ENCODE data around the gene ATP11A.

Gene ATP11A

DNA sequence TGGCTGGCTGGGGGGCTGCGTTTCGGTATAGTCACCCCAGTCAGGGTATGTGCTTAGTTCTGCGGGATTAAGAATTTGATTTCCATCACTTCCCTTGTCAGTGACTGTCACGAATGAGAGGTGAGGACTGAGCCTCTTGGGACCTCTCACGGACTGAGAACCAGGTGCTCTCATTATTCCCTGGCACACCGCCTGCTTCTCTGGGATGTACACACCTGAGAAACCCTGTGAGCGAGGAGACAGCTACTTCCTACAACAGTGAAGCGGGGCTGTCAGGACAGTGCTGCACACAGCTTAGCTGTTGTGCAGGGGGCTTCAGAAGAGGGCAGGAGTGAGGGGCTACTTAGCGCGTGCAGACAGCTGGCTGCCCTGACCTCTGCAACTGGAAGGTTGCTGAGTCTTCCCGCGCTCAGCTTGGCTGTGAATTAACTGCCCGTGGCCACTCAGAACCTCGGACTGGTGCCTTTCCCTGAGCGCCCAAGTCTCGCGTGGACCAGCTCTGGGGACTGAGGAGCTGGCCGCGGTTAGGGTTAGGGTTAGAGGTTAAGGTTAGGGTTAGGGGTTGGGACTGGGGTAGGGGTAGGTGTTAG lies 213.9 kb downstream of the ATP11A start:
- no peak overlapping the region for H3K4me3 Mint-ChIP-seq
- no peak overlapping the region for H3K27ac Mint-ChIP-seq
- peaks cover 27% of the 10 kb centered on the region for H3K27me3 Mint-ChIP-seq
- H3K9me3 Mint-ChIP-seq, result peaks cover 10% of the 10 kb centered on the region
- H3K4me1 Mint-ChIP-seq, result peaks cover 41% of the 10 kb centered on the region
- ATAC-seq, result no peak
- H3K36me3 Mint-ChIP-seq, result peaks cover 15% of the 10 kb centered on the region

DNA sequence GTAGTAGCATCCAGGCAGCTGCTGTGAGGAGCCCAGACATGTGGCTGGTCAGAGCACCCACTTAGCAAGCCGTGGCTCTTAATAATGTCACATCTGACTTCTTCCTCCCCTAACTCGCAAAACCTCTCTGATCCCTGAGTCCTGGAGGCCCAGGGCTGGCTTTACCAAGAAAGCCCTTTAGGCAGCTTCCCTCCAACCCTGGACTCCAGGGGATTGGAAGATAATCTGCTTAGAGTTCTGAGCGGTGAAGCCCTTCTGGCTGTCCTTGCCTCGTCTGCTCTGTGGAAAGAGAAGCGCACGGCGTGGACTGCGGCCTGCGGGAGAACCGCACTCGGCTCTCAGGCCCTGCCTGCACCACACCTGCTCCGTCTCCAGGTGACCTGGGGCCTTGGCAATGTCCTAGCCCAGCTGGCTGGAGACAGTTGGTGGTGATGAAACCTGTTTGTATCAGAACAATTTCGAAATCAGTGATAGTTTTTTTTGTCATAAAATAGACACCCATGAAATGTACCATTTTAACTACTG lies 214.7 kb downstream of the ATP11A start:
- peaks cover 27% of the 10 kb centered on the region for H3K27me3 Mint-ChIP-seq

DNA sequence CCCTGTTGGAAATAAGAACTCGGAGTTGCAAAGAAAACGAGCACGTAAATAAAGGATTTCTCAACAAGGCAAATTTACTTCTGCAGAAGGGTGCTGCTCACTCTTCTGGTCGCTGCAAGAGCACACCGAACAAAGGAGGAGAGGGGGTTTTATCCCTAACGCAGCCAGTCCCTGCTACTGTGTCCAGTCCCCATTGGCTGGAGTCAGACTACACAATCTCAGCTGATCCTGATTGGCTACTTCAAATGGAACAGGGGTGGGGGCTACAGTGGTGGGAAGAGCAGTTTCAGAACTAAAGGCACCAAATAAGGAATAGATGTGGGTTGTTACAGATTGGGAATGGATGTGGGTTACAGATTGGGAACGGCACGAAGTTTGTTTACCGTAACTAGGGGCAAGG lies 215.2 kb downstream of the ATP11A start:
- peaks cover 21% of the 10 kb centered on the region for H3K27me3 Mint-ChIP-seq
- H3K36me3 Mint-ChIP-seq, result peaks cover 15% of the 10 kb centered on the region
- no peak for ATAC-seq
- no peak overlapping the region for H3K4me3 Mint-ChIP-seq
- H3K4me1 Mint-ChIP-seq, result peaks cover 44% of the 10 kb centered on the region
- H3K9me3 Mint-ChIP-seq, result peaks cover 10% of the 10 kb centered on the region
- H3K27ac Mint-ChIP-seq, result no peak overlapping the region

More for the DNA sequence above, 214.7 kb downstream of the ATP11A start:
- H3K27ac Mint-ChIP-seq, result no peak overlapping the region
- ATAC-seq, result no peak
- peaks cover 10% of the 10 kb centered on the region for H3K9me3 Mint-ChIP-seq
- H3K36me3 Mint-ChIP-seq, result peaks cover 15% of the 10 kb centered on the region
- no peak overlapping the region for H3K4me3 Mint-ChIP-seq
- H3K4me1 Mint-ChIP-seq, result peaks cover 49% of the 10 kb centered on the region

DNA sequence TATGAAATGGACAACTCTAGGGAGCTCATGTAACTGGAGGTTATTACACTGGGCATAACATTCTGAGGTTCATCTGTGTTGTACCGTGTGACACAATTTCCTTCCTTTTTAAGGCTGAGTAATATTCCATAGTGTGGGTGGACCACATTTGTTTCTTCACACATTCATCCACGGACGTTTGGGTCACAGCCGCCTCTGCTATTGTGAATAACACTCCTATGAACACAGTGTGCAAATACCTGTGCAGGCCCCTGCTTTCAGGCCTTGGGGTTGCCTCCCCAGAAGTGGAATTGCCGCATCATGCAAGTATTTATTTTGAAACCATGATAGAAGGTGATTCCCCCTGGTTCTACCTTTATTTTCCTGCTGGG lies 215.8 kb downstream of the ATP11A start:
- peaks cover 39% of the 10 kb centered on the region for H3K4me1 Mint-ChIP-seq
- H3K9me3 Mint-ChIP-seq, result peaks cover 10% of the 10 kb centered on the region
- ATAC-seq, result no peak
- no peak overlapping the region for H3K4me3 Mint-ChIP-seq
- H3K27ac Mint-ChIP-seq, result no peak overlapping the region
- peaks cover 15% of the 10 kb centered on the region for H3K36me3 Mint-ChIP-seq
- peaks cover 16% of the 10 kb centered on the region for H3K27me3 Mint-ChIP-seq

DNA sequence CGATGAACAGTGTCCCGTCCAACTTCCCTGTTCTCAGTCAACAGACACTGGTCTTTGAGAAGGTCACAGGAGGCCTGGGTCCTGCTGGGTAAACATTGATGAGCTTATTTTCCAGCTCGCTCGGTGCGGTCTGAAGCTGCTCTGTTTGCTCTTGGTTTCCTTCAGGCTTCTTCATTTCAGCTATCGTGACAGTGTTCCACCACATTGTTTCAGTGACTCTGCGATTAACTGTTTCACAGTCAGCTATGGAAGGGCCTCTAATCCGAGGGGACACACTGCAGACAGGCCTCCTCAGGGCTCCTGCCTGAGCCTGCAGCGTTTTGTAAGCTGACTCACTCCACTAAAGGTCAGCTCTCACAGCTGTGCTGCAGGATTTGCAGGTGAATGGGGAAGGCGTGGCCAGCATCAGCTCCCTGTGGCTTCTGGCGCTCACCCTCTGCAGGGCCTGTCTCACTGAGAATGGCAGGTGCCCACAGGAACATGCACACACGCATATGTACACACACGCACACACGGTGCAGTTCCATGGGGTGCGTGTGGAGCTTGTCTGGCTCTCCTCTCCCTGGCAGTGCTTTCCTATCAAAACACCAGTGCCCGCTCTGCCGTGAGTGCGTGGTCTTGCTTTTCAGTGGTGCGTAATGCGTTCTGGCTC lies 216.3 kb downstream of the ATP11A start:
- Mint-ChIP-seq H3K4me1 (peaks cover 36% of the 10 kb centered on the region), H3K27ac (no peak overlapping the region), H3K36me3 (peaks cover 15% of the 10 kb centered on the region), H3K4me3 (no peak overlapping the region), H3K27me3 (peaks cover 11% of the 10 kb centered on the region), H3K9me3 (peaks cover 10% of the 10 kb centered on the region)
- peak; percentile 69 for ATAC-seq

DNA sequence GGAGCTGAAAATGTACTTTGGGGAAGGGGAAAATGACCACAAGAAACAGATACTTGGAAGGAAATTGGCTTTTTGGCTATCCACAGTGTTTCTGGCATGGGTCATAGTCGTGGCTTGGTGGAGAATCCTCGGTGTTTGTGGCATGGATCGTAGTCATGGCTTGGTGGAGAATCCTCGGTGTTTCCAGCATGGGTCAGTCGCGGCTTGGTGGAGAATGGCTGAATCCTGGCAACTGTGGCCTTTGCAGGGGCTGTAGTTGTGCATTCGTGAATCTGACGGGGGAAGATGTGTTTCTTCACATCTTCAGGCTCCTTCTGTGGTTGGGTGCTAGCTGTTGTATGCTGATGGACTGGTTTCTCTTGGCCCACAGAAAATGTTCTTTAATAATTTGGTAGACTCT lies 217.4 kb downstream of the ATP11A start:
- peaks cover 15% of the 10 kb centered on the region for H3K36me3 Mint-ChIP-seq
- no peak overlapping the region for H3K4me3 Mint-ChIP-seq

DNA sequence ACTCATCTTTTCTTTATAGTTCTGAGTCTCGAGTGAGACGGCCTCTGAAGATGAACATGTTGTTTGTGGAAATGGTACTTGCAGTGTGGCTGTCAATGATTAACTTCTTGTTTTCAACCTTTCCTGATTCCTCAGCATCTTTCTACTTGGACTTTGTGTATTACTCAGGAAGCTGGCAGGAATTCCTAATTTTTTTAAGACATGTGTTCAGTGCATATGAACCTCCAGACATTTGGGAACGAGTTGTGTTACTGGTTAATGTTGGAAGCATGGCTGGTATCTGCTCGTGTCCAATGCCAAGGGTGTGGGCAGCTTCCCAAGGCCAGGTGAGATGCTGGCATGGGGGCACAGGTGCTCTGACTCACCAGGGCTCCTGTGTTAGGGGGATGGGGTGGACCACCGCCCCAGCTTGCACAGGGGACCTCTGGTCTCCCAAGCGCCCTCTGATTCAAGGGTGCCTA lies 218.1 kb downstream of the ATP11A start:
- no peak for ATAC-seq
- peaks cover 11% of the 10 kb centered on the region for H3K27me3 Mint-ChIP-seq
- peaks cover 36% of the 10 kb centered on the region for H3K4me1 Mint-ChIP-seq
- H3K4me3 Mint-ChIP-seq, result no peak overlapping the region
- H3K27ac Mint-ChIP-seq, result no peak overlapping the region
- H3K36me3 Mint-ChIP-seq, result peaks cover 15% of the 10 kb centered on the region
- H3K9me3 Mint-ChIP-seq, result peaks cover 10% of the 10 kb centered on the region

More for the DNA sequence above, 217.4 kb downstream of the ATP11A start:
- Mint-ChIP-seq H3K27me3 (peaks cover 11% of the 10 kb centered on the region), H3K27ac (no peak overlapping the region), H3K9me3 (peaks cover 10% of the 10 kb centered on the region), H3K4me1 (peaks cover 36% of the 10 kb centered on the region)
- ATAC-seq, result no peak

DNA sequence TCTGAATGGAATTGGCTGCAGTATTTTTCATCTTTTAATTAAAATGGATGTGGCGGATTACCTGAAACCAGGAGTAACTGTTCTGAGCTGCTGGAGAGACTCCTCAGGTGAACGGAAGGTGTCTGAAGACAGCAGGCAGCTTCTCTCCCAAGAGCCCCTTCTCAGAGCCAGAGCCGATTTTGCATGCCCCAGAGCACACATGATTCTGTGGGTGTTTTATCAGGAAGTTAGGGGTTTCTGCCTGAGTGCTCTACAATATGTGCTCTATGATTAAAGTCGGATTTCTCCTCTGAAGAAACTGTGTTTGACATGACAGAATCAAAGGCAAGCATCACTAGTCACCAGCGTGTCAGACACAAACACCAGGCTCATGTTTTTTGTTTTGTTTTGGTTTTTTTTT lies 218.5 kb downstream of the ATP11A start:
- Mint-ChIP-seq H3K36me3 (peaks cover 15% of the 10 kb centered on the region), H3K9me3 (peaks cover 10% of the 10 kb centered on the region), H3K27me3 (peaks cover 11% of the 10 kb centered on the region), H3K27ac (no peak overlapping the region), H3K4me3 (no peak overlapping the region), H3K4me1 (peaks cover 36% of the 10 kb centered on the region)
- ATAC-seq, result peak; percentile 75

DNA sequence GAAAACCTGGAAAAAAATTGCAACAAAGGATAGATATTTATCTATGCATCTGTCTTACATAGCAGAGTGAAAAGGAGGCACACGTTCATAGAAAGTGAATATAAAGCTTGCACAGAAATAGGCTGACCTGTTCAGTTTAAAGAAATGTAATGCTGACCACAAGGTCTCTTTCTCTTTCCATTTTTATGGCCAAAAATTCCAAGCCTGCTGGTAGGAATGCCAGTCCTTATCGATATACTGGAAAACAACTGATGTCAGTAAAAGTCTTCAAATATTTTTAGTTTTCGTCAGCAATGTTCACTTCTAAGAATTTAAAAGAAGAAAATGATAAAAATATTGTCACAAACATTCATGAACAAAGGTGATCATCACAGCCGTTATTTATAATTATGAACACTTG lies 220.2 kb downstream of the ATP11A start:
- Mint-ChIP-seq H3K9me3 (peaks cover 8% of the 10 kb centered on the region), H3K27ac (no peak overlapping the region), H3K36me3 (peaks cover 12% of the 10 kb centered on the region), H3K27me3 (peaks cover 11% of the 10 kb centered on the region), H3K4me1 (peaks cover 36% of the 10 kb centered on the region), H3K4me3 (no peak overlapping the region)
- ATAC-seq, result no peak

DNA sequence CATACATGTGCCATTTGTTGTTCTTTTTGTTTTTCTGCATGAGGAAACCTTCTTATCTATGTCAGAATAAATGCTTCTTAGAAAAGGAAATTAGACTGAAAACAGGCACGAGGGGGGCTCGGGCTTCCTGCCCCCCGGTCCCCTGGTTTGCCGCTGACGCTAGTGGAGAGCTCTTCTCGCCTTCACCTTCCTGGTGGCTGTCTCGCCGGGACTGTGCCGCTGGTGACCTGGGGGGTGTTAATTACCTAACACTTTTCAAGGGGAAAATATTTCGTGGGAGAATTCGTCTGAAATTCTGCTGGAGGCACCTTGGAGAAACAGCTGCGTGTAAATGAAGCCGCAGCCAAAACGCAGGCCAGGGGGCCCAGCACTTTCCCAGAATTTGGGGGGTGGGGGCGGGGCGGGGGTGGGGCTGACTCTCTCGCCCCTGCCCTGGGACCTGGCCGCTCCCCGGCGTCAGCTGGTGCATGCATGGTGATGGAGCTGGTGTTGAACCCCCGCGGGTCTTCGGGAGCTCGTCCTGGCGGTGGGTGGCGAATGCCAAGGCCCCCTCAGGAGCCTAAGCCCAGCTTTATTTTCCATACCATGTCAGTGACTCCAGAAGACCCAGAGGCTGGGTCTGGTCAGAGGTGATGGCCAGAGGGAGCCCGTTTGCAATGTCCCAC lies 220.9 kb downstream of the ATP11A start:
- Mint-ChIP-seq H3K4me1 (peaks cover 36% of the 10 kb centered on the region), H3K9me3 (peaks cover 4% of the 10 kb centered on the region), H3K27me3 (peaks cover 11% of the 10 kb centered on the region), H3K36me3 (peaks cover 9% of the 10 kb centered on the region), H3K27ac (no peak overlapping the region), H3K4me3 (no peak overlapping the region)
- ATAC-seq, result no peak

DNA sequence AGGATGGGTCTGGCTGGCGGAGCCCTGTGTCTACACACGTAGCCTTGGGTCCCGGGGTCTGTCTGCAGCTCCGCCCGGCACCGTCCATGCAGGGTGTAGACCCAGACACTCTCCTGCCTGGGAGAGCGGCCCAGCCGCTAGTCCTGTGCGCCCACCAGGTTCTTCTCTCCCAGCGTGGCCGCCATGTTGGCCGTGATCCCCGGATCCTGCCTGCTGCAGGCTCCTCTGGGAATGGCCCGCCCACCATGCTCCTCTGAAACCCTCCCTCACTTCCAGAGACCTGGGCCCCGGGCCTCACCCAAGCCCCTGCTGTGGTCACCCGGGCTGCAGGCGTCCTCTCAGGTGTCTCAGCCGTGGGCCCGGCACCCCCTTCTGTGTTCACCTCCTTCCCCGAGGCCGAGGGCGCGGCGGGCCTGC lies 221.5 kb downstream of the ATP11A start:
- H3K36me3 Mint-ChIP-seq, result peaks cover 5% of the 10 kb centered on the region
- no peak overlapping the region for H3K27ac Mint-ChIP-seq
- H3K9me3 Mint-ChIP-seq, result peaks cover 3% of the 10 kb centered on the region
- no peak overlapping the region for H3K4me3 Mint-ChIP-seq
- H3K4me1 Mint-ChIP-seq, result peaks cover 31% of the 10 kb centered on the region
- no peak for ATAC-seq
- peaks cover 13% of the 10 kb centered on the region for H3K27me3 Mint-ChIP-seq

DNA sequence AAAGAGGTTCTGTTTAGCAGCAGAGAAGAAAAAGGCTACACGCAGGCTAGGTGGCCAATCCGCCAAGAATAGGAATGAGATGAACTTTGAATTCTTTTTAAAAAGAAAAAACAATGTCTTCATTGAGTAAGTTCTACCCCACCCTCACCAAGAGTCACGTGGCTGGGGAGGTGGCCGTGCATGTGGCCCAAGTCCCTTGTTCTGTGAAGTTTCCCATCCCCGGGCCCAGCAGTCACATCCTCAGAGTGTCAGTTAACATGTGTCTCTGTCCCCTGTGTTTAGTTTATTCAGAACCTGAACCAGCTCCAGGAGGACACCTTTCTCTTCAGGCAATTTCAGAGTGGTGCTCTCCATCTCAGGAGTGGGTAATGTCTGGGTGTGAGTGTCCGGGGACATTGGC lies 222.0 kb downstream of the ATP11A start:
- Mint-ChIP-seq H3K27me3 (peaks cover 13% of the 10 kb centered on the region), H3K36me3 (no peaks in the 10 kb centered on the region), H3K9me3 (no peaks in the 10 kb centered on the region), H3K4me3 (no peak overlapping the region), H3K4me1 (peaks cover 26% of the 10 kb centered on the region), H3K27ac (no peak overlapping the region)
- no peak for ATAC-seq

DNA sequence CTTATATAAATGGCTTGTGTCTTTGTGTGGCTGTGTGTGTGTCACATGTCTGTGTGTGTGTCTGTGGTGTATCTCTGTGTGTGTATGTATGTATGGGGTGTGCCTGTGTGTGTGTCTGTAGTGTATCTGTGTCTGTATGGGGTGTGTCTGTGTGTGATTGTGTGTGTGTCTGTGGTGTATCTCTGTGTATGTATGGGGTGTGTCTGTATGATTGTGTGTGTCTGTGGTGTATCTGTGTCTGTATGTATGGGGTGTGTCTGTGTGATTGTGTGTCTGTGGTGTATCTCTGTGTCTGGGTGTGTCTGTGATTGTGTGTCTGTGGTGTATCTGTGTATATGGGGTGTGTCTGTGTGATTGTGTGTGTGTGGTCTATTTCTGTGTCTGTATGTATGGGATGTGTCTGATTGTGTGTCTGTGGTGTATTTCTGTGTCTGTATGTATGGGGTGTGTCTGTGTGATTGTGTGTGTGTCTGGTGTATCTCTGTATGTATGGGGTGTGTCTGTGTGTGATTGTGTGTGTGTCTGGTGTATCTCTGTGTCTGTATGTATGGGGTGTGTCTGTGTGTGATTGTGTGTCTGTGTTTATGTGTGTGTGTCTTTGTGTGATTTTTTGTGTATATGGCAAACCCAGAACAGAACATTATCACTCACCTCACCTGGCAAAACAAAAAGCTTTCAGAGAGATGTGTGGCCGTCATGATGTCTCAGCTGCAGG lies 223.0 kb downstream of the ATP11A start:
- no peak for ATAC-seq
- Mint-ChIP-seq H3K36me3 (peaks cover 6% of the 10 kb centered on the region), H3K9me3 (no peaks in the 10 kb centered on the region), H3K27ac (no peak overlapping the region), H3K27me3 (peaks cover 18% of the 10 kb centered on the region), H3K4me3 (no peak overlapping the region), H3K4me1 (peaks cover 16% of the 10 kb centered on the region)

DNA sequence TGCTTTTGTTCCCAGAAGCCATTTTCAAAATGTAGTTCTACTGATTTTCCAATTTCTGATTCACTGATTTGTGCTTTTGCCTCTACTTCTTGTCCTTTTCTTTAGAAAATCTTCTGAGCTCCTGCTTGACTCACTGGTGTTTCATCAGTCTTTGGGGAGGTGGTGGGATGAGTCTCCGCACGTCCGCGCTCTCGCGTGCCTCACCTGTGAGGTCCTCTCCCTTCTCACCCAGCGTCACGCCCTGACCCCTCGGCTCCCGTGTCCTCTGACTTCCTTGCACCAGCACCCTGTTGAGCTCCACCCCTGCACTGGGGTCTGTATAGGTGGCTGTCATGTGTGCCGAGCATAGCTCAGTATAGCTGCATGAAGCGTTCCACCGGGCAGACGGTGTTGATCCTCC lies 226.5 kb downstream of the ATP11A start:
- Mint-ChIP-seq H3K36me3 (peaks cover 9% of the 10 kb centered on the region), H3K9me3 (no peaks in the 10 kb centered on the region), H3K27ac (no peak overlapping the region), H3K4me3 (no peak overlapping the region), H3K27me3 (peaks cover 25% of the 10 kb centered on the region), H3K4me1 (no peaks in the 10 kb centered on the region)
- no peak for ATAC-seq

DNA sequence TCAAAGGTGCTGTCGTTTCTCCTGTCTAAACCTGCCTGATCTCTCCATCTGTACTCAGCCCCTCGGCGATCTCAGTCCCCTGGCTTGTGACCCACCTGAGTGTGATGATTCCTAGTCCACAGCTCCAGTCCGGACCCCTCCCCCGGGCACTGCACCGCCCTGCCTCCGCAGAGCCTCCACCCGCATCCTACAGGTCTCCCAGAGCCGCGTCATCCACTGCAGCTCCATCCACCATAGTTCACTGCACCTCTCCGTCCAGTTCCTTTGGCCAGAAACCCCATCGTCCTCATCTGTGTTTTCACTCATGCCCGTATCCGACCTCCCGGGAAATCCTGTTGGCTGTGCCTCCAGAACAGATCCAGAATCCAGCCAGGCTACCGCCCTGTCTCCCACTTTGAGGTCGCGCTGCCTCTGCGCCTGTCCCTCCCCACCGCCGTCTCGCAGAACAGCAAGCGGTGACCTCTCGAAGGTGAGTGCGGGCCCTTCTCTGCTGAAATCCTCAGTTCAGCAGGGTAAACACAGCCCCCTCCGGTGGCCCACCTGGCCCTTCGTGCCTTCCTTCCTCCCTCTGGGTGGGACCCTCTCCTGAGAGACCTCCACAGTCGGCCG lies 227.3 kb downstream of the ATP11A start:
- Mint-ChIP-seq H3K27ac (no peak overlapping the region), H3K36me3 (peaks cover 9% of the 10 kb centered on the region), H3K27me3 (peaks cover 25% of the 10 kb centered on the region), H3K4me3 (no peak overlapping the region), H3K9me3 (no peaks in the 10 kb centered on the region), H3K4me1 (no peaks in the 10 kb centered on the region)
- ATAC-seq, result no peak

Measured in stimulated activated memory B cell treated with anti-CD40 and anti-IgM and Interleukin-4, amounts not matched to agents 10 μg/mL and 1 μg/mL and 100 μg/mL, for 72 hours (primary cell).